H1 (cell line): ENCODE results near the gene MRPL28. TPM values are rescaled to one million over a fixed set of nuclear protein-coding genes. Genes with fewer than 3 reads are reported as not detected.

ENCODE experiments used
- BACH1 ChIP-seq: IDR thresholded peaks from 2 replicates; pipeline ENCODE4 v1.6.1; 2012; ENCODE audit warnings: low read length, improper control_type of control experiment
- CREB1 ChIP-seq: IDR thresholded peaks from 2 replicates; pipeline ENCODE4 v1.6.1; 2012; ENCODE audit warnings: inconsistent platforms
- GABPA ChIP-seq: IDR thresholded peaks from 2 replicates; pipeline ENCODE4 v1.6.1; 2011; ENCODE audit warnings: mild to moderate bottlenecking, low read length, moderate library complexity, borderline replicate concordance; ENCODE audit not compliant: insufficient read depth
- GTF2F1 ChIP-seq: IDR thresholded peaks from 2 replicates; pipeline ENCODE4 v1.6.1; 2012; ENCODE audit warnings: low read depth, low read length, improper control_type of control experiment, borderline replicate concordance
- HDAC2 ChIP-seq, 2 experiments: fragments of 300-600 bp in 1 of 2; sonication (generic) in 1 of 2; IDR thresholded peaks; 2 replicates each; pipeline ENCODE4 v1.6.1; 2011 to 2012; ENCODE audit warnings: low read depth in 2 of 2, low read length in 2 of 2, mild to moderate bottlenecking in 2 of 2, moderate library complexity in 2 of 2, borderline replicate concordance in 1 of 2, inconsistent platforms in 1 of 2
- KDM1A ChIP-seq: fragments of 200-600, 300-600 bp; sonication (generic); IDR thresholded peaks from 2 replicates; pipeline ENCODE4 v1.7.1; 2016; ENCODE audit warnings: mild to moderate bottlenecking, low read length, borderline replicate concordance
- KDM4A ChIP-seq: IDR thresholded peaks from one replicate; pipeline ENCODE4 v1.7.1; 2012; ENCODE audit warnings: low read depth, mild to moderate bottlenecking, moderate library complexity, low read length, inconsistent platforms; ENCODE audit not compliant: severe bottlenecking
- RXRA ChIP-seq: IDR thresholded peaks from 2 replicates; pipeline ENCODE4 v1.6.1; 2011; ENCODE audit warnings: low read depth, mild to moderate bottlenecking, low read length, moderate library complexity; ENCODE audit not compliant: insufficient read depth
- ZNF274 ChIP-seq: IDR thresholded peaks from 2 replicates; pipeline ENCODE4 v1.7.0; 2012; ENCODE audit warnings: low read length, borderline replicate concordance; ENCODE audit errors: extremely low read depth
- polyA plus RNA-seq, 7 experiments: library from polyadenylated mRNA; depleted of rRNA in 3 of 7; stranded (reverse) in 5 of 7; unstranded in 2 of 7; fragments of >200 nt in 5 of 7; fragments of 200-250 nt in 2 of 7; gene quantifications; 1 replicate in 5 of 7; 2 replicates in 1 of 7; 4 replicates in 1 of 7; pipeline versions ENCODE4 v1.2.1 to v1.2.3, GENCODE V29; 2011 to 2013; ENCODE audit warnings: missing spikeins in 2 of 7, mixed read lengths in 2 of 7
- total RNA-seq: library from RNA; stranded (reverse); fragmentation: NEBNext Ultra II Directional; extraction: Animal tissue kit (Norgen Biotek cat#: 25700); gene quantifications from 2 replicates; pipeline ENCODE4 v1.2.1, GENCODE V29; 2021

Gene MRPL28
- total and polyA plus RNA-seq, 2 of the 8 experiments (the other 6 are each of a cell fraction or from before 2014, with no cell fraction given), result 88.9 to 188 TPM

- no peak for TF ChIP-seq KDM1A
- no peak for TF ChIP-seq BACH1
- no peak for TF ChIP-seq ZNF274
- no peak for TF ChIP-seq CREB1
- no peak for TF ChIP-seq HDAC2 (IDR thresholded peaks at IDR 0.05; ENCODE audit: borderline replicate concordance in 1 of 2, low read depth in 2 of 2, low read length in 2 of 2)
- TF ChIP-seq GTF2F1, result no peak
- TF ChIP-seq KDM4A, result no peak
- no peak for TF ChIP-seq GABPA
- no peak for TF ChIP-seq RXRA
- TF ChIP-seq, all 59 proteins: peak for 6
Measured at GRCh38 chr16:369866-370436, 387 bp downstream of the MRPL28 start (continued).
